GM23338 (cell line): ENCODE data around the gene ADGRL3. TPM values are rescaled to one million over a fixed set of nuclear protein-coding genes. Genes with fewer than 3 reads are reported as not detected.

Source experiments
- ATAC-seq: fragments of 200-7000 bp; cut with Tn5 transposase; 3 replicates; pipeline ENCODE4 v1.9.1; 2020
- DNase-seq: peaks from one replicate; pipeline ENCODE4 v3.0.0-alpha.2; 2015; ENCODE audit warnings: low spot score
- H2AFZ ChIP-seq: fragments of 200-600 bp; sonication (generic); 2 replicates; pipeline ENCODE4 v1.8.0; 2016; ENCODE audit warnings: antibody characterized with exemption, mild to moderate bottlenecking, moderate library complexity
- H3F3A ChIP-seq: fragments of 200-600 bp; sonication (generic); replicated peaks from 2 replicates; pipeline ENCODE4 v1.8.0; 2017; ENCODE audit warnings: antibody characterized with exemption, mixed run types, low read depth
- H3K27ac ChIP-seq: fragments of 200-600 bp; sonication (generic); 2 replicates; pipeline ENCODE4 v1.6.1; 2016; ENCODE audit warnings: low read depth
- H3K27me3 ChIP-seq: fragments of 200-600 bp; sonication (generic); 2 replicates; pipeline ENCODE4 v1.8.0; 2016; ENCODE audit warnings: mild to moderate bottlenecking, mixed run types, moderate library complexity; ENCODE audit not compliant: insufficient read depth
- H3K36me3 ChIP-seq: fragments of 200-600 bp; sonication (generic); 2 replicates; pipeline ENCODE4 v1.8.0; 2016; ENCODE audit warnings: mild to moderate bottlenecking; ENCODE audit not compliant: insufficient read depth
- H3K4me1 ChIP-seq: fragments of 200-600 bp; sonication (generic); 2 replicates; pipeline ENCODE4 v1.8.0; 2016; ENCODE audit warnings: mild to moderate bottlenecking, moderate library complexity; ENCODE audit not compliant: insufficient read depth
- H3K4me2 ChIP-seq: fragments of 200-600 bp; sonication (generic); 2 replicates; pipeline ENCODE4 v1.7.1; 2017; ENCODE audit warnings: mixed run types
- H3K4me3 ChIP-seq: fragments of 200-600 bp; sonication (generic); 2 replicates; pipeline ENCODE4 v1.6.1; 2016; ENCODE audit warnings: mixed run types
- H3K79me2 ChIP-seq: fragments of 200-600 bp; sonication (generic); replicated peaks from 2 replicates; pipeline ENCODE4 v1.8.0; 2017; ENCODE audit warnings: mild to moderate bottlenecking; ENCODE audit not compliant: insufficient read depth
- H3K9me2 ChIP-seq: fragments of 200-600 bp; sonication (generic); 2 replicates; pipeline ENCODE4 v1.8.0; 2017; ENCODE audit not compliant: insufficient read depth
- H4K20me1 ChIP-seq: fragments of 200-600 bp; sonication (generic); replicated peaks from 2 replicates; pipeline ENCODE4 v1.8.0; 2017; ENCODE audit warnings: mild to moderate bottlenecking; ENCODE audit not compliant: insufficient read depth
- H3K27ac Mint-ChIP-seq: 2 replicates; pipeline ENCODE4 v1.8.0; 2020; ENCODE audit warnings: inconsistent platforms, mild to moderate bottlenecking, moderate library complexity, mixed read lengths
- H3K27me3 Mint-ChIP-seq: 3 replicates; pipeline ENCODE4 v1.8.0; 2022; ENCODE audit warnings: low read depth, mild to moderate bottlenecking, moderate library complexity, mixed read lengths, inconsistent platforms; ENCODE audit not compliant: insufficient read depth, poor library complexity
- H3K36me3 Mint-ChIP-seq: 3 replicates; pipeline ENCODE4 v1.8.0; 2021; ENCODE audit warnings: low read depth, mild to moderate bottlenecking, inconsistent platforms, moderate library complexity, mixed read lengths
- H3K4me1 Mint-ChIP-seq: 3 replicates; pipeline ENCODE4 v1.8.0; 2020; ENCODE audit warnings: mild to moderate bottlenecking, inconsistent platforms, mixed read lengths
- H3K4me3 Mint-ChIP-seq: 3 replicates; pipeline ENCODE4 v1.8.0; 2021; ENCODE audit warnings: moderate library complexity, mild to moderate bottlenecking, inconsistent platforms, mixed read lengths
- H3K9me3 Mint-ChIP-seq: 3 replicates; pipeline ENCODE4 v1.8.0; 2020; ENCODE audit warnings: moderate library complexity, mild to moderate bottlenecking, inconsistent platforms, mixed read lengths
- CREB1 ChIP-seq: fragments of 250-450 bp; sonication (Bioruptor Pico); IDR thresholded peaks from 2 replicates; pipeline ENCODE4 v1.5.0; 2020; ENCODE audit warnings: low read depth, mild to moderate bottlenecking, moderate library complexity
- CTCF ChIP-seq, 2 experiments: fragments of 200-600 bp in 1 of 2; sonication (generic) in 1 of 2; conservative IDR thresholded peaks; 2 replicates each; pipeline versions ENCODE4 v1.5.1 to v1.6.1; 2016 to 2017; ENCODE audit warnings: antibody characterized with exemption in 2 of 2, low read depth in 2 of 2, mild to moderate bottlenecking in 2 of 2, moderate library complexity in 1 of 2
- EZH2 ChIP-seq: fragments of 200-600 bp; sonication (generic); IDR thresholded peaks from one replicate; pipeline ENCODE4 v1.8.0; 2017; ENCODE audit warnings: antibody characterized with exemption, mild to moderate bottlenecking, low read depth; ENCODE audit not compliant: unreplicated experiment
- EZH2phosphoT487 ChIP-seq: fragments of 200-600 bp; sonication (generic); IDR thresholded peaks from one replicate; pipeline ENCODE4 v1.8.1; 2018; ENCODE audit warnings: antibody characterized with exemption; ENCODE audit not compliant: unreplicated experiment
- JUNB ChIP-seq: IDR thresholded peaks from one replicate; pipeline ENCODE4 v1.6.1; 2016; ENCODE audit warnings: antibody characterized with exemption; ENCODE audit not compliant: unreplicated experiment
- NANOG ChIP-seq: IDR thresholded peaks from 2 replicates; pipeline ENCODE4 v1.6.1; 2016; ENCODE audit warnings: antibody characterized with exemption, borderline replicate concordance
- REST ChIP-seq: IDR thresholded peaks from one replicate; pipeline ENCODE4 v1.6.1; 2018; ENCODE audit warnings: antibody characterized with exemption; ENCODE audit not compliant: unreplicated experiment
- STAT1 ChIP-seq: IDR thresholded peaks from one replicate; pipeline ENCODE4 v1.6.1; 2016; ENCODE audit warnings: antibody characterized with exemption; ENCODE audit not compliant: unreplicated experiment
- ZNF114 ChIP-seq: fragments of 250-450 bp; sonication (Bioruptor Pico); IDR thresholded peaks from 2 replicates; pipeline ENCODE4 v1.5.0; 2020; ENCODE audit warnings: mild to moderate bottlenecking, moderate library complexity
- ZNF462 ChIP-seq: fragments of 250-450 bp; sonication (Bioruptor Pico); IDR thresholded peaks from 2 replicates; pipeline ENCODE4 v1.5.0; 2020; ENCODE audit warnings: mild to moderate bottlenecking, moderate library complexity
- polyA plus RNA-seq: library from polyadenylated mRNA; unstranded; fragments of >200 nt; fragmentation: Nextera tagmentation; extraction: Ambion mirVana; gene quantifications from 2 replicates; pipeline ENCODE4 v1.2.1, GENCODE V29; 2016
- total RNA-seq: library from RNA; depleted of rRNA; stranded (reverse); fragments of >200 nt; shearing (Covaris generic); gene quantifications from 2 replicates; pipeline ENCODE4 v1.2.3, GENCODE V29; 2014

Gene ADGRL3
- total and polyA plus RNA-seq, 2 experiments from 2014 or later = 9.7 to 16.5 TPM

- no peaks in the 10 kb centered on the region for H3K9me3 Mint-ChIP-seq
- Histone ChIP-seq H3K79me2 (peaks cover 13% of the 10 kb centered on the region; the same call in 1 of the 2 replicates), H3F3A (no peaks in the 10 kb centered on the region), H3K4me2 (no peak overlapping the region), H3K4me1 (0 out of 2 replicates have a peak, but pooled peaks cover under 1% of the 10 kb centered on the region), H3K27me3 (no peaks in the 10 kb centered on the region), H3K9me2 (no peaks in the 10 kb centered on the region), H3K27ac (no peak overlapping the region), H3K4me3 (no peak overlapping the region), H3K36me3 (no peaks in the 10 kb centered on the region), H2AFZ (no peak overlapping the region), H4K20me1 (0 out of 2 replicates have a peak, but pooled peaks cover 3% of the 10 kb centered on the region)
- ATAC-seq (no peak), DNase-seq (no peak)
- no peak overlapping the region for H3K4me3 Mint-ChIP-seq
- no peak overlapping the region for H3K27ac Mint-ChIP-seq
- 0 out of 3 replicates have a peak, but pooled peaks cover 4% of the 10 kb centered on the region for H3K36me3 Mint-ChIP-seq
- TF ChIP-seq REST = no peak
- TF ChIP-seq STAT1 = no peak
- no peak for TF ChIP-seq CTCF (conservative IDR thresholded peaks at IDR 0.05; ENCODE audit: low read depth in 2 of 2)
- no peak for TF ChIP-seq EZH2
- TF ChIP-seq NANOG = no peak
- no peak for TF ChIP-seq ZNF462 (CRISPR knock-in tag)
- no peak for TF ChIP-seq JUNB
- no peak for TF ChIP-seq CREB1
- TF ChIP-seq EZH2phosphoT487 = no peak
- no peak for TF ChIP-seq ZNF114
- H3K4me1 Mint-ChIP-seq = peaks cover 5% of the 10 kb centered on the region; the same call in 2 of the 3 replicates
- no peaks in the 10 kb centered on the region for H3K27me3 Mint-ChIP-seq
Measured at GRCh38 chr4:61231421-61231820, 31.3 kb downstream of the ADGRL3 start.
